T-helper 2 cell (primary cell): ENCODE results near the gene ORAI1.
"Not testable (repeated sequence)": the region's sequence is repeated elsewhere in the genome, so short reads cannot be mapped to it uniquely, and the experiment has no call there.

Experiments used
- DNase-seq, 5 experiments: peaks; one replicate each; pipeline versions ENCODE4 v3.0.0 to v3.0.0-alpha.2; 2012 to 2022

ORAI1 gene

DNA sequence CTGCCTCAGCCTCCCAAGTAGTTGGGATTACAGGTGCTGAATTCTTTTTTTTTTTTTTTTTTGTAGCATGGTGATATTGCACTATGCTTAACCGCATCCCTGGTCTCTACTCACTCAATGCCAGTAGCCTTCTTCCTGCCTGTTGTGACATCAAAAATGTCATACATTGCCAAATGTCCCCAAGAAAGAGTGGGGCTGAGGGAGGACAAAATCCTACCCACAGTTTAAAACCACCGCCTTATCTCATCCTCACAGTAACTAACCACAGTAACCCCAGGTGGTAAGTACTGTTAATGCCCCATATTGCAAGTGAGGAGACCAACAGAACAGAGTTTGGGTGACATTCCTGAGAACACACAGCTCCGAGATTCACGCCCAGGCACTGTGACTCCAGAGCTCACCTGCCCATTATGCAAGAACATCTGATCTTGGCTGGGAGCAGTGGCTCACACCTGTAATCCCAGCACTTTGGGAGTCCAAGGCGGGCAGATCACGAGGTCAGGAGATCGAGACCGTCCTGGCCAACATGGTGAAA is 23.6 kb downstream of the ORAI1 start:
- peak in 2 of 5 experiments; percentile 78 to 84 for DNase-seq

- no peak for DNase-seq
Observed at GRCh38 chr12:121651320-121651719, 25.0 kb downstream of the ORAI1 start.

DNA sequence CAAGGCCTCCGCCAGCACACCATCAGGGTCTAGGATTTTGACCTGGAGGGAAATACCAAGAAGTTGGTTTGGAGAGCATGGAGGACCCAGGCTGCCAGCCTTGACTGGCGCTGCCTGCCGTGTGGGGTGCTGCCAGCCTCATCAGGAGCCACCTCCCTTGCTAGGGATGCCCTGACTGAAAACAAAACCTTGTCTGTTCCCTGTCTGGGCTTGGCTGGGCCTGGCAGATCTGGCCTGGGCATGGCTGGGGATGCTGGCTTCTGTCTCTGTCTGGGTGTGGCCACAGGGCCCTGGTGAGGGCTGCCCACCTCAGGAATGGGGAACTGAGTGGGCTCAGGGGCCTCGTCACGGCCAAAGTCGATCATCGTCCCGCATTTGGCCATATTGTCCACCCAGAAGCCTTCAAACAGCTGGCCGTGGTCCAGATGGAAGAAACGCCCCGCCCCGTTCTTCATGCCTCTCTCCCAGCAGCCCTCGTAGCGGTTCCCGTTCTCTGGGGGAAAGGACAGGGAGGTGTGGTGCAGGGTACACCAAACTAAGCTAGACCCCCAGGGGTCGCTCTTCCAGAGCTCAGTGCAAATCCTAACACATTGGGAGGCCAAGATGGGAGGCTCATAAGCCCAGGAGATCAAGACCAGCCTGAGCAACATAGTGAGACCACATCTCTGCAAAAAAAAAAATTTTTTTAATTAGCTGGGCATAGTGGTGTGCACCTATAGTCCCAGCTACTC is 26.6 kb downstream of the ORAI1 start:
- DNase-seq = no peak

GRCh38 chr12:121653999-121654398 is 27.7 kb downstream of the ORAI1 start:
- DNase-seq = no peak

GRCh38 chr12:121656122-121656521 is 29.8 kb downstream of the ORAI1 start:
- no peak for DNase-seq

DNA sequence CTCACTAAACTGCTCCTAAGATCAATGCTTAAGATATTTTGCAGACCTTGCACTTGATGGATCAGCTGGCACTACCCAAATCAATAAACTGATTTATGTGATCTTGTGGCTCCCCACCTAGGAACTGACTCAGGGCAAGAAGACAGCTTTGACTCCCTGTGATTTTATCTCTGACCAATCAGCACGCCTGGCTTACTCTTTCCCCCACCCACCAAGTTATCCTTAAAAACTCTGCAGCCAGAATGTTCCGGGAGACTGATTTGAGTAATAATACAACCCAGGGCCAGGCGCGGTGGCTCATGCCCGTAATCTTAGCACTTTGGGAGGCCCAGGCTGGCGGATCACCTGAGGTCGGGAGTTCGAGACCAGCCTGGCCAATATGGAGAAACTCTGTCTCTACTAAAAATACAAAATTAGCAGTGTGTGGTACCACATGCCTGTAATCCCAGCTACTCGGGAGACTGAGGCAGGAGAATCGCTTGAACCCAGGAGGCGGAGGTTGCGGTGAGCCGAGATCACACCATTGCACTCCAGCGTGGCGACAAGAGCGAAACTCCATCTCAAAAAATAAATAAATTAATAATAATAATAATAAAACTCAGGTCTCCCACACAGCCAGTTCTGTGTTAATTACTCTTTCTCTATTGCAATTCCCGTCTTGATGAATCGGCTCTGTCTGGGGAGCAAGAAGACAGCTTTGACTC is 31.1 kb downstream of the ORAI1 start:
- DNase-seq = peak in 1 of 5 experiments; percentile 91

- DNase-seq = not testable (repeated sequence)
Observed at GRCh38 chr12:121661353-121662105, 35.2 kb downstream of the ORAI1 start.

DNA sequence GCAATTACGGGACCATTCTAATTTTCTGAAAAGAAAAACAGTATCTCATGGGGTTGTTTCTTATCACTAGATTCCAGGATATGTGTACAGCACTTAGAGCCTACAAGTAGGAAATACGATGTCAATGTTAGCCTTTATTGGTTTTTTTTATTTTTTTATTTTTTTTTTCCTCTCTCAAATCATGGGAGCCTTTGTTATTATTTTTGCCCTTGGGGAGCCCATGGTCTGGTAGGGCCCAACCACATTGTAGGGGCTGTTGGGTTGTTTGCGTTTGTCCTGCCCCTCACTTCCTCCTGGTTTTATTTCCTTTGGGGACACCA is 37.2 kb downstream of the ORAI1 start:
- no peak for DNase-seq

- DNase-seq = not testable (repeated sequence)
Observed at GRCh38 chr12:121666829-121667228, 40.5 kb downstream of the ORAI1 start.

- peak in 4 of 5 experiments; percentile 29 to 53 (median 42) for DNase-seq
Observed at GRCh38 chr12:121668750-121669520, 42.6 kb downstream of the ORAI1 start.

- DNase-seq = no peak
Observed at GRCh38 chr12:121669521-121669900, 43.2 kb downstream of the ORAI1 start, which contains the start of gene MORN3. Gene MORN3 (minus strand): TSS chr12:121669654. CDS start chr12:121669483, 171 bp downstream.

- peak in 1 of 5 experiments; percentile 12 for DNase-seq
Observed at GRCh38 chr12:121673013-121673511, 46.7 kb downstream of the ORAI1 start.

DNA sequence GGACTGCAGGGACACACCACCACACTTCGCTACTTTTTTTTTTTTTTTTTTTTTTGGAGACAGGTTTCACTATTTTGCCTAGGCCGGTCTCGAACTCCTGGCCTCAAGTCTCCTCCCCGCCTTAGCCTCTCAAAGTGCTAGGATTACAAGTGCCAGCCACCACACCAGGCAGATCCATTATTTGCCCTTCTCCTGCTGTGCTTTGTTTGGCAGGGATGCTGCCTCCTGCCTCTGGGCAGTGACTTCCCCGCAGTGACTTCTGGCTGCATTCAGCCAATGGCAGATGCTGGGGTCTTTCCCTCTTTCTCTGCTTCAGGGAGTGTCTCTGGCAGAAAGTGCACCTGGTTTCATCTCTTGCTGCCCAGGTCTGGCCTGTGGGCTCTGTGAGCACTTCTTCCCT is 49.9 kb downstream of the ORAI1 start:
- DNase-seq = no peak

DNA sequence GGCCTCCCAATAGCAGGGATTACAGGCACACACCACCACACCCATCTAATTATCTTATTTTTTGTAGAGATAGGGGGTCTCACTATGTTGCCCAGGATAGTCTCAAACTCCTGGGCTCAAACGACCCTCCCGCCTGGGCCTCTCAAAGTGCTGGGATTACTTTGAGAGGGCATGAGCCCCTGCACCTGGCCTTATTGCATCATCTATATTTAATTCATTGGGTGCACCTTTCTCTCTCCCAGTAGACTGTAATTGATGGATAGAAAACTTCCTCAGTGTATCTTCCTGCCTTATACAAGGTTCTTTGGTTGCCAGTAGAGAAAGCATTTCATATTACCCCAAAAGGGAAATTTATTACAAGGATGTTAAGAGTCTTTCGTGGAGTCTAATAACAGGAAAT is 52.0 kb downstream of the ORAI1 start:
- no peak for DNase-seq

- no peak for DNase-seq
Observed at GRCh38 chr12:121678716-121679300, 52.5 kb downstream of the ORAI1 start.

DNA sequence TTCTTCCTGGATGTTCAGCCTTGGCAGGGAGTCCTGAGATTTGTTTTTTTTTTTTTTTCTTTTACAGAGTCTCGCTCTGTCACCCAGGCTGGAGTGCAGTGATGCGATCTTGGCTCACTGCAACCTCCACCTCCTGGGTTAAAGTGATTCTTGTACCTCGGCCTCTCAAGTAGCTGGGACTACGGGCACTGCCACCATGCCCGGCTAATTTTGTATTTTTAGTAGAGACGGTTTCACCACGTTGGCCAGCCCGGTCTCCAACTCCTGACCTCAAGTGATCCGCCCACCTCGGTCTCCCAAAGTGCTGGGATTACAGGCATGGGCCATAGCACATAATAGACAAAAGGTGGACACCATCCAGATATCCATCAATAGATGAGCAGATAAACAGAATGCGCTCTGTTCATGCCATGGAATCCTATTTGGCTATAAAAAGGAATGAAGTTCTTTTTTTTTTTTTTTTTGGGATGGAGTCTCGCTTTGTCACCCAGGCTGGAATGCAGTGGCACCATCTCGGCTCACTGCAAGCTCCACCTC is 53.4 kb downstream of the ORAI1 start:
- not testable (repeated sequence) for DNase-seq

DNA sequence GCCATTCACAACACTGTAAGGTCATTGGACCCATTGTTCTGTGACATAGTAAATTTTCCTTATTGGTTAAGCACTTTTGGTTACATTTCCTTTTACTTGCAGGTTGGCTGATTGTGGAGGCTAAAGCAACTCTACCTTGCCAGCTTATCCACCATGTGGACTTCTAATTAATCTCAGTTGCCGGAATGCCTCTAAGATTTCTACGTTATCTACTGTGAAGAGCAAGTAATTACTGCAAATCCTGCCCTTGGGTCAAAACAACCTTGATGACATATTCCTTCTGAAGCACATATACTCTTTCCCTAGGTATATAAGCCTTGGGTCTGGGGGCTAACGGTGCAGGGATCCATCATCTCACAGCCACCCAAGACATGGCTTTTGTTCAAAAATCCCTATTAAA is 62.6 kb downstream of the ORAI1 start:
- DNase-seq = no peak

DNA sequence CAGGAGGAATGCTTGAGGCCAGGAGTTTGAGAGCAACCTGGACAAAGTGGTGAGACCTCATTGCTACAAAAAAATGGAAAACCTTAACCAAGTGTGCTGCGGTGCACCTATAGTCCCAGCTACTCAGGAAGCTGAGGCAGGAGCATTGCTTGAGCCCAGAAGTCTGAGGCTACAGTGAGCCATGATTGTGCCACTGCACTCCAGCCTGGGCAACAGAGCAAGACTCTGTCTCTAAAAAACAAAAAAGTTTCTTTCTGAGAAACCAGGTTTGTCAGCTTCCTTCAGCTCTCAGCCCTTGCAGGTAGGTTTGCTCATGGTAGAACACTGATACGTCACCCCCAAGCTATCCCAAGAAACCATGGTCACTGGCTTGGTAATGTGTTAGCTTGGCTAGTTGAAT is 63.1 kb downstream of the ORAI1 start:
- DNase-seq = no peak
